ENCODE data around the gene SEZ6L2. TPM values are rescaled to one million over a fixed set of nuclear protein-coding genes. Genes with fewer than 3 reads are reported as not detected.
A peak's percentile ranks its signal among the peaks of the same experiment; 100 is the strongest.

The SEZ6L2 gene
- total RNA-seq, 1 donor from 2014 or later, result not detected

DNA sequence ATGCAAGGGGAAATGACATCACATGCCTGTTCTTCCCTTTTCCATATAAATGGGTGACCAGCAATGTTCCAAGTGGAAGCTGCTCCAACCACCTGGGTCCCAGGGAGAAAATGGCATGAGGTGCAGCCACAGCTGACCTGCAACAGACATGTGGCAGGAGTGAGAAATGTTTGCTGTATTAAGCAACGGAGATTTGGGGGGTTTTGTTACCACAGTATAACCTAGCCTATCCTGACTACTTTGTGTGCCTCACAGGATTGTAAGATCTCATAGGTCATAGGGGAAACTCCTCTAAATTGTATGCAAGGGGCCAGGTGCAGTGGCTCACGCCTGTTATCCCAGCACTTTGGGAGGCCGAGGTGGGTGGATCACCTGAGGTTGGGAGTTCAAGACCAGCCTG, 48.4 kb downstream of the SEZ6L2 start:
- H3K4me3 Mint-ChIP-seq, result no peak overlapping the region
- H3K9me3 Mint-ChIP-seq, result no peaks in the 10 kb centered on the region
- no peaks in the 10 kb centered on the region for H3K4me1 Mint-ChIP-seq
- DNase-seq, result no peak
- H3K27ac Mint-ChIP-seq, result no peak overlapping the region
- ChIA-PET POLR2A (interaction anchor here (0.6 to 0.7 kb wide), 6 partner anchors 30 to 324 kb away, joined by 3 to 6 read pairs (median 5); no protein-coding TSS in a partner anchor), CTCF (no interaction called here)
- no peak for ATAC-seq (ENCODE audit: low read depth)
- H3K27me3 Mint-ChIP-seq, result no peaks in the 10 kb centered on the region
- intact Hi-C loops (cut with micrococcal nuclease), result no loop called here
- TF ChIP-seq, protein P1, sequence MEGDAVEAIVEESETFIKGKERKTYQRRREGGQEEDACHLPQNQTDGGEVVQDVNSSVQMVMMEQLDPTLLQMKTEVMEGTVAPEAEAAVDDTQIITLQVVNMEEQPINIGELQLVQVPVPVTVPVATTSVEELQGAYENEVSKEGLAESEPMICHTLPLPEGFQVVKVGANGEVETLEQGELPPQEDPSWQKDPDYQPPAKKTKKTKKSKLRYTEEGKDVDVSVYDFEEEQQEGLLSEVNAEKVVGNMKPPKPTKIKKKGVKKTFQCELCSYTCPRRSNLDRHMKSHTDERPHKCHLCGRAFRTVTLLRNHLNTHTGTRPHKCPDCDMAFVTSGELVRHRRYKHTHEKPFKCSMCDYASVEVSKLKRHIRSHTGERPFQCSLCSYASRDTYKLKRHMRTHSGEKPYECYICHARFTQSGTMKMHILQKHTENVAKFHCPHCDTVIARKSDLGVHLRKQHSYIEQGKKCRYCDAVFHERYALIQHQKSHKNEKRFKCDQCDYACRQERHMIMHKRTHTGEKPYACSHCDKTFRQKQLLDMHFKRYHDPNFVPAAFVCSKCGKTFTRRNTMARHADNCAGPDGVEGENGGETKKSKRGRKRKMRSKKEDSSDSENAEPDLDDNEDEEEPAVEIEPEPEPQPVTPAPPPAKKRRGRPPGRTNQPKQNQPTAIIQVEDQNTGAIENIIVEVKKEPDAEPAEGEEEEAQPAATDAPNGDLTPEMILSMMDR (IDR thresholded peaks at IDR 0.05), result no peak
- peaks cover 18% of the 10 kb centered on the region for H3K36me3 Mint-ChIP-seq (ENCODE audit: low read depth)

DNA sequence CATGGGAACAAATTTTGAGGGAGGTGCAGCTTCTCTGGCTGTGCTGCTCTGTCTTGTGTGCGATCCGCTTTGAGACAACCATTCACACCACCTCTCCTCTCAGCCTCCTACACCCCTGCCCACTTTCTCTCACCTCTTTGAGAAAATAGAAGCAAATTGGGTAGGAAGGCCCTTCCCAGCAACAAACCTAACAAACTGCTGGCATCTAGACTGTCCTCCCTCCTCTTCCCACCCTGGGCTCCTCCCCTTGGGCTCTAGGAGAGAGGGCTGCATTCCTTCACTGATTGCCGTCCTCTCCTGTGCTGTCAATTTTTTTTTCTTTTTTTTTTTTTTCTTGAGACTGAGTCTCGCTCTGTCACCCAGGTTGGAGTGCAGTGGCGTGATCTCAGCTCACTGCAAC, 49.8 kb downstream of the SEZ6L2 start:
- Mint-ChIP-seq H3K27ac (no peak overlapping the region), H3K4me1 (no peaks in the 10 kb centered on the region), H3K36me3 (ENCODE audit: low read depth) (peaks cover 32% of the 10 kb centered on the region), H3K27me3 (no peaks in the 10 kb centered on the region), H3K4me3 (no peak overlapping the region), H3K9me3 (no peaks in the 10 kb centered on the region)
- ATAC-seq (ENCODE audit: low read depth) (no peak), DNase-seq (no peak)
- CTCF ChIA-PET, result interaction anchor here (0.6 to 3.3 kb wide), 5 partner anchors 11 to 158 kb away, joined by 3 to 43 read pairs (median 5); partner anchors contain the start of gene MVP
- TF ChIP-seq, protein P1 (IDR thresholded peaks at IDR 0.05), result no peak
- intact Hi-C loops (cut with micrococcal nuclease), result no loop called here
- POLR2A ChIA-PET, result interaction anchor here (0.6 to 3.0 kb wide), 3 partner anchors 29 to 92 kb away, joined by 4 to 12 read pairs (median 6); partner anchors contain the start of genes KIF22 and MVP

DNA sequence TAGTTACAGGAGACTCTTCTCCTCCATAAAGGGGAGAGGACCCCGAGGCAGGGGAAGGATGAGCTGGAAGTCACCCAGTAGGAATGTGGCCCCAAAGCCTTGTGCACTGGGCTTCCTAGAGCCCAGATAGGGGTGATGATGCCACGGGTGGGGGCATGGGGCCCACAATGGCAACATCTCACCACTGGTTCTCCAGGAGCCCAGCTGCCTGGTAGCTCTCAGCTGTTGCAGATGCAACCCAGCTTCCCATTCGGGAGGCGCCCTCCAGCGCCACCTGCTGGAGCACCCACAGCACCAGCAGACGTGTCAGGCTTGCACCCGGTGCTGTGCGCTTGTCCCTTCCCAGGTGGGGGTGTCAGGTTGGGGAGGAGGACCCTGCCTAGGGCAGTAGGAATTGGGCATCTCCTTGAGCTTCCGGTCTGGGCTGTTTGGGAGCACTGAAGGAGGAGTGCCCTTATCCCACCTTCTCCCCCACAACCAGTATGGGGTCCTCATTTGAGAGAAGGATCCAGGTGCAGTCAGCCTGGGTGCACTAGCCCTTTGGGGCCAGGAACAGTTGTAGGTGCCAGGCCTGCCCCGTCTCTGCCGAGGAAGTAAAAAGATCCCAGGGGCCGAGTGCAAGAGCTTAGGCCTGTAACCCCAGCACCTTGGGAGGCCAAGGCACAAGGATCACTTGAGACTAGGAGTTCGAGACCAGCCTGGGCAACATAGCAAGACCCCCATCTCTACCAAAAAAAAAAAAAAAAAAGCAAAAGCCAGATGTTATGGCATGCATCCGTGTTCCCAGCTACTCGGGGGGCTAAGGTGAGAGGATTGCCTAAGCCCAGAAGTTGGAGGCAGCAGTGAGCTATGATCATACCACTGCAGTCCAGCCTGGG, 50.7 kb downstream of the SEZ6L2 start:
- TF ChIP-seq, protein P1 (IDR thresholded peaks at IDR 0.05), result peak; percentile 52
- Mint-ChIP-seq H3K9me3 (no peaks in the 10 kb centered on the region), H3K36me3 (ENCODE audit: low read depth) (peaks cover 39% of the 10 kb centered on the region), H3K4me3 (no peak overlapping the region), H3K27ac (no peak overlapping the region), H3K27me3 (no peaks in the 10 kb centered on the region), H3K4me1 (no peaks in the 10 kb centered on the region)
- ATAC-seq (ENCODE audit: low read depth) (peak; percentile 82), DNase-seq (peak; percentile 60)
- intact Hi-C loops (cut with micrococcal nuclease), result loop anchor here (1.0 kb wide), 5 partner anchors 27 to 156 kb away; partner anchors contain the start of gene KIF22
- ChIA-PET POLR2A (interaction anchor here (0.6 to 3.0 kb wide), 8 partner anchors 28 to 148 kb away, joined by 3 to 14 read pairs (median 6); partner anchors contain the start of genes KIF22, MAZ, MVP and PAGR1), CTCF (interaction anchor here (0.6 to 3.3 kb wide), 25 partner anchors 8 to 250 kb away, joined by 3 to 43 read pairs (median 4); partner anchors contain the start of genes CDIPT, MVP and PAGR1)

DNA sequence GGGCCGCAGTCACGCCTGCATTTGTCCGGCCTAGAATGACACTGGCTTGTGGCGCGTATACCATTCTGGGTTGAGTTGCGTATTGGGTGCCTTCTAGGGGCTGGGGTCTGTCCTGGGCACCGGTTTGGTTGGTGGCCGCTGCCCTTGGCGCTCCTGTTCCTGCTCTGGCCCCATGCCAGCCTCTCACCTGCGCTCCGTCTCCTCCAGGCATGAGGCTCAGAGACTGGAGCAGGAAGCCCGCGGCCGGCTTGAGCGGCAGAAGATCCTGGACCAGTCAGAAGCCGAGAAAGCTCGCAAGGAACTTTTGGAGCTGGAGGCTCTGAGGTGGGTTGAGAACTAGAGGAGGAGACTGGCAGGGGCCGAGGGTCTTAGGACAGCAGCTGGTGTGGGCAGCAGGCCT, 53.7 kb downstream of the SEZ6L2 start:
- TF ChIP-seq, protein P1 (IDR thresholded peaks at IDR 0.05), result no peak
- intact Hi-C loops (cut with micrococcal nuclease), result no loop called here
- no peak overlapping the region for H3K4me3 Mint-ChIP-seq
- no peaks in the 10 kb centered on the region for H3K9me3 Mint-ChIP-seq
- no peak for ATAC-seq (ENCODE audit: low read depth)
- no peak overlapping the region for H3K27ac Mint-ChIP-seq
- ChIA-PET CTCF (interaction anchor here (0.6 to 1.1 kb wide), 2 partner anchors 38 to 178 kb away, joined by 3 read pairs; partner anchors contain the start of gene C16orf92), POLR2A (no interaction called here)
- peaks cover 57% of the 10 kb centered on the region for H3K36me3 Mint-ChIP-seq (ENCODE audit: low read depth)
- DNase-seq, result no peak
- H3K27me3 Mint-ChIP-seq, result no peaks in the 10 kb centered on the region
- H3K4me1 Mint-ChIP-seq, result no peaks in the 10 kb centered on the region

All from activated B cell treated with CpG ODN at 0.5 μM for 24 hours (primary cell).